Activated CD8-positive, alpha-beta memory T cell treated with anti-CD3 and anti-CD28 coated beads, Interleukin-2, amount 50 U/mL, for 24 hours (primary cell): ENCODE measurements around the gene GRID1.

Experiments
- DNase-seq: peaks from one replicate; pipeline ENCODE4 v3.0.0-alpha.2; 2020; ENCODE audit errors: extremely low read depth

The GRID1 gene

GRCh38 chr10:86354761-86355540, 11.6 kb downstream of the GRID1 start:
- no peak for DNase-seq

- no peak for DNase-seq
These were observed 12.8 kb downstream of the GRID1 start for GRCh38 chr10:86353506-86354485.

- no peak for DNase-seq
These were observed 15.7 kb downstream of the GRID1 start for GRCh38 chr10:86350897-86351296.

GRCh38 chr10:86349940-86350630, 16.5 kb downstream of the GRID1 start:
- DNase-seq: no peak

GRCh38 chr10:86349474-86349873, 17.1 kb downstream of the GRID1 start:
- DNase-seq: no peak

- DNase-seq: no peak
These were observed 18.0 kb downstream of the GRID1 start for GRCh38 chr10:86348321-86349210.

GRCh38 chr10:86347856-86348255, 18.7 kb downstream of the GRID1 start:
- DNase-seq: no peak

GRCh38 chr10:86346799-86347665, 19.6 kb downstream of the GRID1 start:
- no peak for DNase-seq

GRCh38 chr10:86345859-86346798, 20.5 kb downstream of the GRID1 start:
- no peak for DNase-seq

- no peak for DNase-seq
These were observed 21.2 kb downstream of the GRID1 start for GRCh38 chr10:86345296-86345858.

GRCh38 chr10:86344714-86345161, 21.9 kb downstream of the GRID1 start:
- no peak for DNase-seq

GRCh38 chr10:86344281-86344680, 22.3 kb downstream of the GRID1 start:
- DNase-seq: no peak

- no peak for DNase-seq
These were observed 22.8 kb downstream of the GRID1 start for GRCh38 chr10:86343761-86344160.

- DNase-seq: no peak
These were observed 24.3 kb downstream of the GRID1 start for GRCh38 chr10:86342111-86342863.

GRCh38 chr10:86341361-86341811, 25.2 kb downstream of the GRID1 start:
- DNase-seq: no peak

GRCh38 chr10:86340991-86341260, 25.7 kb downstream of the GRID1 start:
- DNase-seq: no peak

- no peak for DNase-seq
These were observed 26.2 kb downstream of the GRID1 start for GRCh38 chr10:86340176-86340990.
